HG03354 (cell line): ENCODE data around the gene EFCAB11.

Source experiments
- ATAC-seq: cut with Tn5 transposase; IDR thresholded peaks from one replicate; pipeline ENCODE4 v1.9.1; 2021; ENCODE audit warnings: mild to moderate bottlenecking; ENCODE audit not compliant: unreplicated experiment, poor library complexity, severe bottlenecking

EFCAB11 gene

GRCh38 chr14:89954070-89955021 is at the start of gene EFCAB11:
TSS of gene EFCAB11 (minus strand) at chr14:89954730. CDS start at chr14:89954660, 70 bp downstream.
- peak; percentile 83 for ATAC-seq

GRCh38 chr14:90003526-90004307 is 49.2 kb upstream of the EFCAB11 start:
- no peak for ATAC-seq

GRCh38 chr14:90000935-90001334 is 46.4 kb upstream of the EFCAB11 start:
- ATAC-seq = no peak

GRCh38 chr14:89996963-89997362 is 42.4 kb upstream of the EFCAB11 start:
- ATAC-seq = no peak

- no peak for ATAC-seq
These were observed 37.7 kb upstream of the EFCAB11 start for GRCh38 chr14:89992273-89992672.

- ATAC-seq = no peak
These were observed 36.2 kb upstream of the EFCAB11 start for GRCh38 chr14:89990623-89991275.

- ATAC-seq = no peak
These were observed 35.7 kb upstream of the EFCAB11 start for GRCh38 chr14:89990218-89990617.

- ATAC-seq = no peak
These were observed 34.3 kb upstream of the EFCAB11 start for GRCh38 chr14:89988787-89989186.

GRCh38 chr14:89987161-89987475 is 32.6 kb upstream of the EFCAB11 start:
- ATAC-seq = no peak

GRCh38 chr14:89986462-89987160 is 32.1 kb upstream of the EFCAB11 start:
- no peak for ATAC-seq

GRCh38 chr14:89983375-89983774 is 28.8 kb upstream of the EFCAB11 start:
- ATAC-seq = no peak

GRCh38 chr14:89978656-89979055 is 24.1 kb upstream of the EFCAB11 start:
- no peak for ATAC-seq

GRCh38 chr14:89977668-89978067 is 23.1 kb upstream of the EFCAB11 start:
- no peak for ATAC-seq

- ATAC-seq = peak; percentile 73
These were observed 18.8 kb upstream of the EFCAB11 start for GRCh38 chr14:89973234-89973823.

GRCh38 chr14:89965839-89966238 is 11.3 kb upstream of the EFCAB11 start:
- ATAC-seq = no peak

- ATAC-seq = no peak
These were observed 8.9 kb upstream of the EFCAB11 start for GRCh38 chr14:89963288-89963978.

- ATAC-seq = no peak
These were observed 6.4 kb upstream of the EFCAB11 start for GRCh38 chr14:89960914-89961313.

- ATAC-seq = no peak
These were observed 5.4 kb upstream of the EFCAB11 start for GRCh38 chr14:89959853-89960445.
